RPMI7951 (cell line): ENCODE measurements around the gene ZNF385D. TPM values are rescaled to one million over a fixed set of nuclear protein-coding genes. Genes with fewer than 3 reads are reported as not detected.
"Not testable (repeated sequence)": the region's sequence is repeated elsewhere in the genome, so short reads cannot be mapped to it uniquely, and the experiment has no call there.

Experiments used
- DNase-seq: peaks from one replicate; pipeline ENCODE4 v3.0.0-alpha.2; 2012; ENCODE audit warnings: low read depth
- total RNA-seq: library from RNA; depleted of rRNA; stranded (reverse); fragments of >200 nt; shearing (Covaris generic); gene quantifications from 2 replicates; pipeline ENCODE4 v1.2.3, GENCODE V29; 2014

ZNF385D gene
- total RNA-seq, 1 experiment from 2014 or later = not detected

DNA sequence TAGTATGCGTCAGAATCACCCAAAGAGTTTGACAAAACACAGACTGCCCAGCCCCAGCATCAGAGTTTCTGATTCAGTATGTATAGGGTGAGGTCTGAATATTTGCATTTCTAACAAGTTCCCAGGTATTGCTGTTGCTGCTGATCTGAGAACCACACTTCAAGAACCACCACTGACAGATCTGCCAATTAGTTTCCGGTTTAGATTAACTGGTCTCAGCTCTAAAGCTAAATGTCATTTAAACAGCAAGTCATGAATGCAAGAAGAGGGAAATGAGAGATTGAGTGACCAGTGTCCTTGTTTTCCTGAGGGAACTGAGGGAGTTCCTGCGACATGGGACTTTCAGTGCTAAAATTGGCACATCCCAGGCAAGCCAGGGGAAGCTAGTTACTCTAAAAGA lies 305.0 kb downstream of the ZNF385D start:
- no peak for DNase-seq

DNA sequence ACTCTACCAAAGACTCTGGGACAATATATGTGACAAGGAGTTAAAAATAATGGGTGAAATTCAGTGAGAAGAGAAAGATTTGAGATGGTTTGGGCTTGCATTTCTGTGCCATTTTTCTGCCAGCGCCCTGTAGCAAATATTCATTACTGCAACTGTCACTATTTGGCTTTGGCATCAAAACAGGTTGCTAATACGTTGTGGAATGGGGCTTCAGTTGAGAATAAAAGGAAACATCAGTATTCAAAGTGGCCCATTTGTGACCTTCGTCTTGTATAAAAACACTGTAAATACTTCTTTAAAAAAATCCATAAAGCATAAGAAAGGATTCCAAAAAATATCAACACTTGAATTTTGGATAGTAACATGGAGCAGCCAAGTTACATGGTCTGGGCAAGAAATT lies 309.2 kb downstream of the ZNF385D start:
- no peak for DNase-seq

DNA sequence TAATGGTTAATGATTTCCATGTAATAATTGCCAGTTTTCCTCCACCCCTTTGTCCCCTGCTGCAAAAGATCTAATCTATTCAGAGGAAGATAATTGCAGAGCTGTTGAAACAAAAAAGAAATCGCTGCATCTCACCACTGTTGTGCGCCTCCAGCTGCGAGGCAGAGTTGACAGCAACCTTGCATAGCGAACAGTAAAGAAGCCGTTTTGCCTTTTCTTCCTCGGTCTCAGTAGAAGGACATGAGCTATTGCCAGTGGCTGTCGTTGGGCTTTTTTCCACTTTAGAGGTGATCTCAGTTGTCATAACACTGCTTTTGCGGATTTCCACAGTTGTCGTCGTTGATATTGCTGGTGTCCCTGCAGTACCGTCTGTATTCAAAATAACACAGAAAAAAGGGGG lies 314.2 kb downstream of the ZNF385D start:
- DNase-seq = no peak

DNA sequence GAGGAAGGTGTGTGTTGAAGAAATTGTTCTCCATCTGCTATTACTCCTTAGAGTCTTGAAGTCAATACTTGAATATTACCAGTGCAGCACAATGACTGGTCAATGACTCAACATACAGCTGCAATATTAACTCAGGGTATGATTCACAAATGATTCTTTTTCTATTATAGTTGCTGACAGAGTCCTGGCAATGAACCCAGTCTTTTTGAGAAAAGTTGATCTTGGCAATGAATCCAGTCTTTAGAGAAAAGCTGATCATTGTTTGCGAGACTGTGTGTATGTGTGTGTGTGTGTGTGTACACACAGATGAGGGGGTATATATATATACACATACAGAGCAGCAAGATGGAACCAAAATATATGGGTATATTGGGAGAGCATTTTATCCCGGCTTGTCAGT lies 315.1 kb downstream of the ZNF385D start:
- DNase-seq = peak; percentile 26

DNA sequence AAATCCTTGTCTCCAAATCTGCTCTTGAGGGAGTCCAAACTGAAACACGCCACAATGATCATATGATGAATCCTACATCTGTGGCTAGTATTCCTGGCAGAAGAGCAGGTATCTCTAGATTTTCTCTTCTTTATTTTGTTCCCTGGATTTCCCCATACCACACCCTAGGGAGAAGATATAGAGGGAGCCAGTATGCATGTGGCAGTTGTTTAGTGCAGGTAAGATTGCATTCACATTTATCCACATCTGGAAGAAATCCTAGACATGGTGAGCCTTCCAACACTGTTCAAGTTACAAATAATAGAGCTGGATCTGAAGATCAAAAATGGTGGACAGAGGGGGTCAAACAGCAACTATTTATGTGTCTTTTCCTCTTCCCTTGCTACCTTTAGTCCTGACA lies 316.7 kb downstream of the ZNF385D start:
- DNase-seq = no peak

DNA sequence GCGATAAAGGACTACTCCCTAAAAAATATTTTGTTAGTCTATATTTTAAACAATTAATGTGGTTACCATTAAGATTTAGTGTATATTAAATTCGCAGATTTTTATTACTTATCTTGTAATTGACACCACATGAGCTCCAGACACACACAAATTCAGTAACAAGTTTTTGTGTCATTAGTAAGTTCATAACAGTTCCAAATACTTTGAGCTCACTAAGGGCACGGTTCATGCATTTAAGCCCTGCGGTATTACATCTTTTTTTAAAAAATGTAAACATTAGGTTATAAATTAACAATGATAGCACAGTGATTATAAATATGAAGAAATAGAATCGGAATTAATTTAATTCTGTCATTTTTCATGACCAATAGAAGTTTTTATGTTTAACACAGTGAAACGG lies 317.3 kb downstream of the ZNF385D start:
- DNase-seq = no peak

DNA sequence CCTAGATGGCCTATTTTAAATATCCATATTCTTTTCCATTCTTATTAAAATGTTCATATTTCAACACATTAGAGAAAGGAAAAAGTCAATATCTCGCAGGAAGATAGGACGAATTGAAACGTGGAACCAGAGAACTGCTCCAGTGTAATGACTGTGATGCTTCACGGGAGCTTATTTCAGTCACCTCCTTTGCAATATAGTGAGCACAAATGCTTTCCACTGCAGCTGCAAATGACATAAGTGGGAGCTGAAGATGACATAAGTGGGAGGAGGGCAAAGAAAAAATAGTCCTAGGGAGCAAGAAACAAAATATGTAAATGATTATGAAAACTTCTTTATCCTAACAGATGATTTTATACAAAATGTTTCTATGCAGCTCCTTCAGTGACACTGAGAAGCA lies 324.1 kb downstream of the ZNF385D start:
- DNase-seq = no peak

DNA sequence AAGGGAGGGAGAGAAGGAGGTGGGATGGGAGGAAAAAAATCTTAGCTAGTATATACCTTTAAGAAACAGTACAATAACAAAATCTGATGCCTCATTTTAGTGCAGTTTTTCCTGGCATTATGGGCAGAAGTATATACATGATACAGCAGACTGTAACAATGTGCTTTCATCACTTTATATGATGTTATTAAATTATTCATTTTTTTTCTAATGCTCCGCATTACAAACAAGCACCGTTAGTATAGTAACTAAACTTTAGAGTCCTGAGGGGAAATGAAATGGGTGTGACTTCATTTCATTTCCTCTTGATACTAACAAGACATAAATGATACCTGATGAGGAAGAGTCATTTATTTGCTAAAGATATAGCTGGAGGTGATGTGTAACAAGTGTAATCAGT lies 325.3 kb downstream of the ZNF385D start:
- DNase-seq = no peak

DNA sequence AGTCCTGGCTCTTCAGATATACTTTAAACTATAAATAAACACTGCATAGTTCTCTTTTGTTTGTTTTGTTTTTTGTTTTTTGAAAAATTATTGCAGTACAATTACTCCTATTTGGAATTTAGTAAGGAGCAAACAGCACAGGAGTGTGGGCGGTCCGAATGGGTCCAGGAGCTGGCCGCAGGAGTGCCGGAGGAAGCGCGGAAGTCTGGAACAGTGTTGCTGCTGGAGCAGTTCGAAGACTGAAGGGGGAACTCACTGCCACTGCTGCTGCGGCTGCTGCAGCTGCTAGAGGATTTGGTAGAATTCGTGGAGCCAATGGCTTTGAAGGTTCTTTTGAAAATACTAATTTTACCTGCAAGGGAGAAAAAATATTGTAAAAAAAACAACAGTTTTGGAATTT lies 329.9 kb downstream of the ZNF385D start:
- no peak for DNase-seq

DNA sequence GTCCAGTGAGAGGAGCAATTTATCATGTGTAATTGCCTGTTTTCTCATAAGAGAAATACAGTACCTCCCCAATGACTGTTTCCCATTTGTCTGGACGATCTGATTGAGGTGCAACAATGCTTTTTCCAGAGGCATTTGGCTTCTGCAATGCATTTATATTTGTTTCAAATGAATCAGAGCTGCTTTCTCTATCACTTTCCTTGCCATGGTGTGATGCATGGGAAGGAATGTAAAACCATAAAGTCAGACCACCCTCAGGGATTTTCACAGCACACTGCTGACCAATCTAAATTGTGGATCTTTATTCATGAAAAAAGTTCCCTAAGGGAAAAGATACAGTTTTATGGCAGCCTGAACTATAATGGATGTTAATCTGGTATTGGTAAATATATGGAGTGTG lies 333.0 kb downstream of the ZNF385D start:
- DNase-seq = no peak

DNA sequence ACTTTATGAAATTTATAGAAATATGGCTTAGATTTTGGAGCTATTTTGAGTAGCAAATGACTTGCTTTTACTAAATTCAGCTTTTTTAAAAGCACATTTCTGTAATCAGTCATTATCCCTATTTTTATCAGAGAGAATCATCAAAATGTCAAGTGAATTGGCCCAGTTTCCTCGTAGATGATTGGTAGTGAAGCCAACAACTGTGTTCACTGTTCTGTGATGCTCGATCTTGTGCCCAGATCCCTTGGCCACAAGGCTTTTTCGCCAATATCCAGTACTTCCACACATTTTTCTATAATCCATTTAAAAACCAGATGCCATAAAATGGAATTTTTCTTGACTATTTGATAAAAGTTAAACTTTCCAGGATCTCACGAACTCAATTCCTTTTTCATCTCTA lies 336.5 kb downstream of the ZNF385D start:
- DNase-seq = no peak

DNA sequence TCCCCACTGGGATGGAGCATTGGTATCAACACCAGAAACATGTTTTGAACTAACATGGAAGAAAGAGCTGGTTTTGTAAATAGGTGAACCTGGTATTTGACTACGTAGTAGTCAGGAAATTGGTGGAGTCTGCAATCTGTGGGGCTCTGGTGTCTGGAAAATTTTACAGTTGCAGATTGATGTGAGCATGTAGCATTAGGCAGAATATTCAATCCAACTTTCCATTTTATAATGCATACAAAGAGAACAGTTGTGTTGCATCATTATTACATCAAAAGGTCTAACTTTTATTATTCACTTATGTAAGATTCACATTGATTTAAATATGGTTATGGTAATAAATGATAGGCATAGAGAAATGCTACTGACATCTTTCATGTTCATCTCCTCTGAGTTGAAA lies 340.0 kb downstream of the ZNF385D start:
- DNase-seq = no peak

DNA sequence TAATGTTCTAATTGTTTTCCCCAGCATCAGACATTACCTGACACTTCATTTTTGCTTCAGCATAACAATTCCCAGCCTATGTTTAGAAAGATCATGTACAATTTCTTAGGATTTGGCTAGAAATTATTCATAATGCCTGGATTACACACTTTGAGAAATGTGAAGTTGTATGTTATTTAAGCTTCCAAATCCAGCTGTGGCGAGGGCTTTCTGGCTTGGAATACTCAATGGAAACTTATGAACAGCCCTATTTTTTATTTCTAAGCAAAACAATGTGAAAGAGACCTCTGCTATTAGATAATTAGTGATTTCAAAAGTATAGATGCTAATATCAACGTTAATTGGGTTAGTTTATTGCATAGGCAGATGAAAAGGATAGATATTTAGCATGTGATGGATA lies 341.6 kb downstream of the ZNF385D start:
- DNase-seq = no peak

DNA sequence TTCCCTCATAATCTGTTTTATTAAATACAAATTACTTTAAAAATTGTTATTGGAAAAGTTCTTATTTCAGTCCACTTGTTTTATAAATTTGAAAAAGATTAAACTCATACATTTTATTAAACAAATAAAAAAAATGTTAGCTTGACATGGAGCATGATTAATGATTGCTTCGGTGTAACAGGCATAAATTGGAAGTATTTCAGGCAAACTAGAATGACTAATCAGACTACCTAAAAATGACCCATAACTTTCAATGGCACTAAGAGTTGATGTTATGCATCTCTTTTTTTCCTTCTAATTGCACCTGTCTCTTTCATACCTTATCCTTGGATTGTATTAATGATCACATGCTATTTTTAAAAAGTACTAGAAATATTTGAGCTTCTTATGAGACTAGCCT lies 343.3 kb downstream of the ZNF385D start:
- DNase-seq = no peak

DNA sequence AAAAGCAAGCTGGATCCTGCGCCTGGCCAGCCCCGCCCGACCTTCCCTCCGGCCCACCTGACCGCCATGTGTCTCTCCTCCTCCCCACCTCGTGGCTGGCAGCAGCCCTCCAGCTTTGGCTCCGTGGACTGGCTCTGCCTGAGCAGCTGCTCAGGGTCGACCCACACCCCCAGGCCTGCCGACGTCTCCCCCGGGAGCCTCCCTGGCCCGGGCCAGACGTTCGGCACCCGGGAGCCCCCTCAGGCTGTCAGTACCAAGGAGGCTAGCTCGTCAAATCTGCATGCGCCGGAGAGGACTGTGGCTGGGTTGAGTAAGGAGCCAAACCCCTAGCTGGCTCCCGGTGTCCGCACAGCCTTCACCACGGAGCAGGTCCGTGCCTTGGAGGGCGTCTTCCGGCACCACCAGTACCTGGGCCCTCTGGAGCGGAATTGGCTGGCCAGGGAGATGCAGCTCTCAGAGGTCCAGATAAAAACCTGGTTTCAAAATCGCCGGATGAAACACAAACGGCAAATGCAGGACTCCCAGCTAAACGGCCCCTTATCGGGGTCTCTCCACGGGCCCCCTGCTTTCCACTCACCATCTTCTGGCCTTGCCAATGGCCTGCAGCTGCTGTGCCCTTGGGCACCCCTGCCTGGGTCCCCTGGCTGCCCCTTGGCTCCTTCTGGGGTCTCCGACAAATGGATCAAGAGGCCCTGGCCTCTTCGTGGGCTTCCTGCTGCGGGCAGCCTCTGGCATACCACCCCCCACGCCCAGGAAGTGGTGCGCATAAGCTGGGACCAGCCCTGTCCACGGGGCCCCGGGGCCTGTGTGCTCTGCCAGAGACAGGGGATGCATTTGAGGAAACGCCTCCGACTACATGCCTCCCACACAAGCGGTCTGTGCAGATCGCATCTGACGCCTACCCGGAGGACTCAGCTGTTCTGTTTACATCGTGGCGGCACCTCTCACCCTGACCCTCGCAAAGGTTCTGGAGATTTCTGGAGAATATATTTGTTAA lies 345.0 kb downstream of the ZNF385D start:
- DNase-seq = no peak

DNA sequence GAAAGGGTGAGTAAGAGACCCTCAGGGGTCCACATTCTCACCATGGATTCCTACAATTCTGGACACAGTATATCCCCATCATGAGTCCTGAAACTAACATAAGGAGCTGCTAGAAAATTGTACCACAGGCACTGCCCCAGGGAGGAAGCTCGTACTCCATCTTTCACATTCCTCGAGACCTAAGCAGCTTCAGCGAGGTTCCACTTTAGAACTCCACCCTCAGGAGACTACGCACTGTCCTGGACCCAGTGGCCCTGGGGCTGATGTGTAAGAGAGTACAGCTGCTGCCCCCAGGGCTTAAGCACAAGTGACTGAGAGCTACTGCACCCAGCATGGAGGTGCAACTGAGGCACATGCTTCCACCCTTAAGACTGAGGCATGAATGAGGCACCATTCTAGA lies 352.5 kb downstream of the ZNF385D start:
- no peak for DNase-seq

DNA sequence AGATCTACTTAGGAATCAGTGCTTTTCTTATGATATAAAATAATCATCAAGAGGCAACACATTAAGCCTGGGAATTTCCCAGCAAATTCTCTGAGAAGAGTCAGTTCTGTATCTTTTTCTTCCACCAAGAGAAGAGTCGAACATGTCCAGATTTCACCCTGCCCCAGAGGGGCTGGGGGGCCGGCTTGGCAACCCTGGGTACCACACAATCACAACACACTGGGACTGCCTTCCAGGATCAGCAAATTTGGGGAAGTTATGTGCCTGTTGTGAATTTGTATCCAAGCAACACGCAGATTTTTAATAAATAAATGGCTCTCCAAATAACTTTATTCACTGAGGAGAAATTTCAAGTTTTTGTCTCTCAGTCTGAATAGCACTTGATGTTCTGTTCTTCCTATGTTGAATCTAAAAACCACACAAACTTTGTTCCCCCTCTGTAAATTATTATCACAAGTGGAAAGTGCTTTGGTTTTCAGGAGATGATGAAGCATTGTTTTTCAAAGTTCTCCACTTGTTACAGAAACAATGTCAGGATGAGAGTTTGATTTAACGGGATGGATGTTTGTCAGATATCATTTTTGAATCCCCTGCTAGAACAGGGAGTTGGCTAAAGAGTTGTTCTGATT lies 357.2 kb downstream of the ZNF385D start:
- DNase-seq = no peak

DNA sequence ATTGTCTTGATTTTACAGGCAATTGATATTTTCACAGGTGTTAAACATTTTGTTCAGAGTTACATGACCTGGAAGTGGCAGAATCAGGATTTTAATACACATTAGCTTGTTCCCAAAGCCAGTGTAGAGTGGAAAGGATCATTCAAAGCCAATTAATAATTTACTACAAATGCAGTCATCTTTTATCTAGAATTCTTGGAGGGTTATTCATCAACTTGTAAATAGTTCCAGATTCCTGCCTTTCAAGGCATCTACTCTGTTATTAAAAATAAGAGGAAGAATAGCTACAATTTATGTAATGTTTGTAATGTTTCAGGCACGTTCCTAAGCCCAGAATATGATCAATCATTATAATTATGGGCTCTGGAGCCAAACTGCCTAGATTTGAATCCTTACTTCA lies 358.5 kb downstream of the ZNF385D start:
- DNase-seq = no peak

DNA sequence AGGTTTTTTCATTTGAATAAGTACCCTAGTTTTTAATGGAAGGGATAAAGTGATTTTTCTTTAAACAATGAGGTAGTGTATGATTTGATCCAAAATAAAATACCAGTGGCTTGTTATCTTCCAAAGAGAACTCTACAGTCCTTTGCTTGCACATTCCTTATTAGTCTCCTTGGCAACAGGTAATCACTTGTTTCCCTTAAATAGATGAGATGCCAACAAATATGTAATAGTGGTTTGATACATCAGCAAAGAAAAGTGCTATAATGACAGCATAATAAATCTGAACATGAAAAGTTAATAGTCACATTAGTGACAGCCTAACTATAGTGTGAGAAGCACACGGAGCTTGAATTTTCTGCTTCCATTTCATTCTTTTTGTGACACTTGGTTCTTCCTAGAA lies 360.2 kb downstream of the ZNF385D start:
- no peak for DNase-seq

DNA sequence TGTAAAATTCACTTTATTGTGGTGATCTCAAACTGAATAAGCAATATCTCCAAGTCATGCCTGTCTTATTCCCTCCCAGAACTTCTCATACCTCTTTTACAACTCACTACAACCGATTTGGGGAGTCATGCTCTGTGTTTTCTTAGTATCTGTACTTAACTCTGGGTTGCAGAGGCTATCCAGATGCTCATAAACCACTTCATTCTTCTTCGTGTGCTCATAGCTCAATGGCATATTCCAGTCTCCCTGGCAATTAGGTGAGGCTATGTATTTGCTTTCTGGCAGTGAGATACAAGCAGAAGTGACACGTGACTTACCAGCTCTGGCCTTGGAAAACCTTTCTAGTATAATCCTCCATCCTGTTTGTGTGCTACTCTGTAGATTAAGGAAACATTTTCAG lies 360.9 kb downstream of the ZNF385D start:
- DNase-seq = no peak

DNA sequence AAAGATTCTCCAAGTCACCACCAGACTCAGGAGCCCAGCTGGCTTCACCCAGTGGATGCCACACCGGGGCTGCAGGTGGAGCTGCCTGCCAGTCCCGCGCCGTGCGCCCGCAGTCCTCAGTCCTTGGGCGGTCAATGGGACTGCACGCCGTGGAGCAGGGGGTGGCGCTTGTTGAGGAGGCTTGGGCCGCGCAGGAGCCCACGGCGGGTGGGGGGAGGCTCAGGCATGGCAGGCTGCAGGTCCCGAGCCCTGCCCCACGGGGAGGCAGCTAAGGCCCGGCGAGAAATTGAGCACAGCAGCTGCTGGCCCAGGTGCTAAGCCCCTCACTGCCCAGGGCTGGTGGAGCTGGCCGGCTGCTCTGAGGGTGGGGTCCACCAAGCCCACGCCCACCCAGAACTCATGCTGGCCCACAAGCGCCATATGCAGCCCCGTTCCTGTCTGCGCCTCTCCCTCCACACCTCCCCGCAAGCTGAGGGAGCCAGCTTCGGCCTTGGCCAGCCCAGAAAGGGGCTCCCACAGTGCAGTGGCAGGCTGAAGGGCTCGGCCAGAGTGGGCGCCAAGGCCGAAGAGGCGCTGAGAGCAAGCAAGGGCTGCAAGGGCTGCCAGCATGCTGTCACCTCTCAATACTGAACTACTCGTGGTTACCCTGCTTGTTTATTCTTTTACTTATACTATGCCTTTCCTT lies 363.7 kb downstream of the ZNF385D start:
- DNase-seq = not testable (repeated sequence)

DNA sequence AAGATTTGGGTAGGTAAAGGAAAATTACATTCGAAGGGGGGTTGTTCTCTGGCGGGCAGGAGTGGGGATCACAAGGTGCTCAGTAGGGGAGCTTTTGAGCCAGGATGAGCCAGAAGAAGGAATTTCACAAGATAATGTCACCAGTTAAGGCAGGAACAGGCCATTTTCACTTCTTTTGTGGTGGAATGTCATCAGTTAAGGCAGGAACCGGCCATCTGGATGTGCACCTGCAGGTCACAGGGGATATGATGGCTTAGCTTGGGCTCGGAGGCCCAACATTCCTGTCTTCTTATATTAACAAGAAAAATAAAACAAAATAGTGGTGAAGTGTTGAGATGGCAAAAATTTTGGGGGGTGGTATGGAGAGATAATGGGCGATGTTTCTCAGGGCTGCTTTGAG lies 373.0 kb downstream of the ZNF385D start:
- not testable (repeated sequence) for DNase-seq
